ENCODE data around the gene KRTAP5-9.

DNA sequence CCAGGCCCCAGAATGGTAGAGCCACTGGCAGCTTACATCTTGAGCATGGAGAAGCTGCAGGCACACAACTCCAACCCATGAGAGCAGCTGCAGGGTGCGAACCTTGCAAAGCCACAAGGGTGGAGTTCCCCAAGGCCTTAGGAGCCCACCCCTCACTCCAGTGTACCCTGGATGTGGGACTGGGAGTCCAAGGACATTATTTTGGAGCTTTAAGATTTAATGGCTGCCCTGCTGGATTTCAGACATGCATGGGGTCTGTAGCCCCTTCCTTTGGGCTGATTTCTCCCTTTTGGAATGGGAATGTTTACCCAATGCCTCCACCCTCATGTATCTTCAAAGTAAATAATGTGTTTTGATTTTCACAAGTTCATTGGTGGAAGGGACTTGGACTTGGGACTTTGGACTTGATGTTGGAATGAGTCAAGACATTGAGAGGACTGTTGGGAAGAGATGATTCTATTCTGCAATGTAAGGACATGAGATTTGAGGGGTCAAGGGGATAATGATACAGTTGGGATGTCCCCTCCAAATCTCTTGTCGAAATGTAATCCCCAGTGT is 22.2 kb upstream of the KRTAP5-9 start:
- TF ChIP-seq EP300 (IDR thresholded peaks at IDR 0.05; ENCODE audit: borderline replicate concordance in 1 of 2, control insufficient read depth in 1 of 2, low read depth in 2 of 2, low read length in 2 of 2), result no peak
- TF ChIP-seq, protein P1, sequence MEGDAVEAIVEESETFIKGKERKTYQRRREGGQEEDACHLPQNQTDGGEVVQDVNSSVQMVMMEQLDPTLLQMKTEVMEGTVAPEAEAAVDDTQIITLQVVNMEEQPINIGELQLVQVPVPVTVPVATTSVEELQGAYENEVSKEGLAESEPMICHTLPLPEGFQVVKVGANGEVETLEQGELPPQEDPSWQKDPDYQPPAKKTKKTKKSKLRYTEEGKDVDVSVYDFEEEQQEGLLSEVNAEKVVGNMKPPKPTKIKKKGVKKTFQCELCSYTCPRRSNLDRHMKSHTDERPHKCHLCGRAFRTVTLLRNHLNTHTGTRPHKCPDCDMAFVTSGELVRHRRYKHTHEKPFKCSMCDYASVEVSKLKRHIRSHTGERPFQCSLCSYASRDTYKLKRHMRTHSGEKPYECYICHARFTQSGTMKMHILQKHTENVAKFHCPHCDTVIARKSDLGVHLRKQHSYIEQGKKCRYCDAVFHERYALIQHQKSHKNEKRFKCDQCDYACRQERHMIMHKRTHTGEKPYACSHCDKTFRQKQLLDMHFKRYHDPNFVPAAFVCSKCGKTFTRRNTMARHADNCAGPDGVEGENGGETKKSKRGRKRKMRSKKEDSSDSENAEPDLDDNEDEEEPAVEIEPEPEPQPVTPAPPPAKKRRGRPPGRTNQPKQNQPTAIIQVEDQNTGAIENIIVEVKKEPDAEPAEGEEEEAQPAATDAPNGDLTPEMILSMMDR (IDR thresholded peaks at IDR 0.05 in 2 of 3, conservative IDR thresholded peaks at IDR 0.05 in 1 of 3; ENCODE audit: control insufficient read depth in 2 of 3, extremely low read depth in 1 of 3, insufficient read depth in 1 of 3, low read depth in 3 of 3, low read length in 3 of 3), result no peak
- no peak for TF ChIP-seq NKRF (conservative IDR thresholded peaks at IDR 0.05)
- no peak for TF ChIP-seq PML (IDR thresholded peaks at IDR 0.05; ENCODE audit: low read length)
- no peak for TF ChIP-seq FOS (IDR thresholded peaks at IDR 0.05; ENCODE audit: borderline replicate concordance, extremely low read depth, insufficient read length)
- TF ChIP-seq ZBTB40 (IDR thresholded peaks at IDR 0.05; ENCODE audit: borderline replicate concordance), result no peak
- no peak for TF ChIP-seq SREBF2 (IDR thresholded peaks at IDR 0.05; ENCODE audit: low read length)
- no peak for TF ChIP-seq PRDM15 (CRISPR knock-in tag; IDR thresholded peaks at IDR 0.05)
- TF ChIP-seq RCOR1 (conservative IDR thresholded peaks at IDR 0.05; ENCODE audit: low read depth, low read length), result no peak
- no peak for TF ChIP-seq MEF2A (IDR thresholded peaks at IDR 0.05; ENCODE audit: insufficient read depth, low read depth, low read length)
- TF ChIP-seq POLR2A (IDR thresholded peaks at IDR 0.05; ENCODE audit: low read depth, low read length), result no peak
- no peak for TF ChIP-seq HDAC2 (IDR thresholded peaks at IDR 0.05)
- TF ChIP-seq REST (IDR thresholded peaks at IDR 0.05; ENCODE audit: low read depth, low read length), result no peak
- no peak for TF ChIP-seq POLR2AphosphoS5 (IDR thresholded peaks at IDR 0.05; ENCODE audit: low read length)

Measured in GM12878 (cell line).